ENCODE measurements around the gene KCNS1. TPM values are rescaled to one million over a fixed set of nuclear protein-coding genes. Genes with fewer than 3 reads are reported as not detected.

The KCNS1 gene
- total RNA-seq, 2 experiments from 2014 or later: not detected

GRCh38 chr20:45069261-45069660 is 31.7 kb downstream of the KCNS1 start:
- Histone ChIP-seq H3K36me3 (ENCODE audit: insufficient read depth, low read length) (peaks cover 82% of the 10 kb centered on the region), H3K9me3 (ENCODE audit: low read length) (no peaks in the 10 kb centered on the region), H3K4me2 (ENCODE audit: low read length) (no peak overlapping the region), H4K20me1 (ENCODE audit: insufficient read depth, low read length) (no peaks in the 10 kb centered on the region; the same call in 1 of the 2 replicates), H3K79me2 (ENCODE audit: insufficient read depth, low read depth, low read length) (peaks cover 27% of the 10 kb centered on the region; the same call in 1 of the 2 replicates), H3K27ac (ENCODE audit: low read depth, low read length, poor library complexity, severe bottlenecking) (no peak overlapping the region), H2AFZ (ENCODE audit: low read length) (no peak overlapping the region), H3K4me3 (ENCODE audit: low read depth, low read length, poor library complexity, severe bottlenecking) (no peak overlapping the region), H3K4me1 (ENCODE audit: insufficient read depth, low read length, poor library complexity, severe bottlenecking) (no peaks in the 10 kb centered on the region), H3K9me2 (ENCODE audit: insufficient read depth, low read length) (no peaks in the 10 kb centered on the region)
- no peak for DNase-seq (ENCODE audit: low spot score)
- ChIA-PET CTCF (ENCODE audit: unreplicated experiment) (no interaction called here), POLR2A (no interaction called here)
- BruUV-seq (replicated peaks): no TSS peak
- intact Hi-C loops (cut with micrococcal nuclease; ENCODE audit: unreplicated experiment): no loop called here
- TF ChIP-seq CTCF (conservative IDR thresholded peaks at IDR 0.05; ENCODE audit: low read length) (no peak), EZH2phosphoT487 (IDR thresholded peaks at IDR 0.05; ENCODE audit: borderline replicate concordance, low read depth, low read length) (no peak)

GRCh38 chr20:45067558-45067957 is 33.4 kb downstream of the KCNS1 start:
- no peak overlapping the region for H2AFZ ChIP-seq (ENCODE audit: low read length)
- H3K4me3 ChIP-seq (ENCODE audit: low read depth, low read length, poor library complexity, severe bottlenecking): no peak overlapping the region
- TF ChIP-seq CTCF (conservative IDR thresholded peaks at IDR 0.05; ENCODE audit: low read length) (no peak), EZH2phosphoT487 (IDR thresholded peaks at IDR 0.05; ENCODE audit: borderline replicate concordance, low read depth, low read length) (no peak)
- peaks cover 35% of the 10 kb centered on the region; the same call in 1 of the 2 replicates for H3K79me2 ChIP-seq (ENCODE audit: insufficient read depth, low read depth, low read length)
- BruUV-seq (replicated peaks): no TSS peak
- no peaks in the 10 kb centered on the region for H3K9me3 ChIP-seq (ENCODE audit: low read length)
- ChIA-PET CTCF (ENCODE audit: unreplicated experiment) (no interaction called here), POLR2A (interaction anchor here (0.9 kb wide), 1 partner anchor 17 kb away, joined by 4 read pairs; no protein-coding TSS in a partner anchor)
- intact Hi-C loops (cut with micrococcal nuclease; ENCODE audit: unreplicated experiment): no loop called here
- H3K36me3 ChIP-seq (ENCODE audit: insufficient read depth, low read length): peaks cover 77% of the 10 kb centered on the region
- no peak overlapping the region for H3K27ac ChIP-seq (ENCODE audit: low read depth, low read length, poor library complexity, severe bottlenecking)
- no peak overlapping the region for H3K4me2 ChIP-seq (ENCODE audit: low read length)
- DNase-seq (ENCODE audit: low spot score): no peak
- H3K4me1 ChIP-seq (ENCODE audit: insufficient read depth, low read length, poor library complexity, severe bottlenecking): peaks cover 7% of the 10 kb centered on the region
- H4K20me1 ChIP-seq (ENCODE audit: insufficient read depth, low read length): no peaks in the 10 kb centered on the region; the same call in 1 of the 2 replicates
- H3K9me2 ChIP-seq (ENCODE audit: insufficient read depth, low read length): no peaks in the 10 kb centered on the region

GRCh38 chr20:45067087-45067486 is 33.8 kb downstream of the KCNS1 start:
- Histone ChIP-seq H3K79me2 (ENCODE audit: insufficient read depth, low read depth, low read length) (peaks cover 35% of the 10 kb centered on the region; the same call in 1 of the 2 replicates), H3K27ac (ENCODE audit: low read depth, low read length, poor library complexity, severe bottlenecking) (no peak overlapping the region), H3K36me3 (ENCODE audit: insufficient read depth, low read length) (peaks cover 79% of the 10 kb centered on the region), H3K4me1 (ENCODE audit: insufficient read depth, low read length, poor library complexity, severe bottlenecking) (peaks cover 7% of the 10 kb centered on the region), H3K4me3 (ENCODE audit: low read depth, low read length, poor library complexity, severe bottlenecking) (no peak overlapping the region), H3K4me2 (ENCODE audit: low read length) (no peak overlapping the region), H3K9me2 (ENCODE audit: insufficient read depth, low read length) (no peaks in the 10 kb centered on the region), H3K9me3 (ENCODE audit: low read length) (no peaks in the 10 kb centered on the region), H2AFZ (ENCODE audit: low read length) (no peak overlapping the region), H4K20me1 (ENCODE audit: insufficient read depth, low read length) (no peaks in the 10 kb centered on the region; the same call in 1 of the 2 replicates)
- CTCF ChIA-PET (ENCODE audit: unreplicated experiment): no interaction called here
- intact Hi-C loops (cut with micrococcal nuclease; ENCODE audit: unreplicated experiment): no loop called here
- POLR2A ChIA-PET: no interaction called here
- DNase-seq (ENCODE audit: low spot score): no peak
- TF ChIP-seq EZH2phosphoT487 (IDR thresholded peaks at IDR 0.05; ENCODE audit: borderline replicate concordance, low read depth, low read length) (no peak), CTCF (conservative IDR thresholded peaks at IDR 0.05; ENCODE audit: low read length) (no peak)
- no TSS peak for BruUV-seq (replicated peaks)
